ENCODE measurements around the gene B4GALNT3. TPM values are rescaled to one million over a fixed set of nuclear protein-coding genes. Genes with fewer than 3 reads are reported as not detected.

B4GALNT3 gene
- total RNA-seq, 4 donors from 2014 or later: under 0.01 to 0.80 (median 0.36) TPM

DNA sequence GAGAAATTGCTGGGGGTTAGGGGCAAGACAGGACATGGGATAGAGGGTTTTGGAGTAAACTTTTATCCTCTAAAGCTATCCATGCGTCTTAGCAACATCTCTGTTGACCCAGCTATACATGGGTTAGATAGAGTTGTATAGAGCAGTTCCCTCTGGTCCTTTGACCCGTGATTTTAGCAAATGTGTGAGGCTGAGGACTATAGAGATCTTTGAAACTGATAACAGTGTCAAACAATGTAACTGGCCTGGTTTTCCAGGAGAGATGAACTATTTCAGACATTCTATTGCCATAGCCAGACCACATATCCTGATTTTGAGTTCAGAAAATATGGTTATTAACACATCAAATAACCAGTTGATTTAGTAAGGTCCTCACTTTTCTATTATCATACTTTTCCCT, 60.4 kb downstream of the B4GALNT3 start:
- Histone ChIP-seq H3K4me3 (no peak overlapping the region), H3K9me3 (no peaks in the 10 kb centered on the region), H3K27ac (replicated peaks in 1 of 4) (no peak overlapping the region), H3K27me3 (peaks cover 0 to 36% (median 0%) of the 10 kb centered on the region in 4 donors), H3K36me3 (no peaks in the 10 kb centered on the region), H3K4me1 (peaks cover 0 to 6% (median 0%) of the 10 kb centered on the region in 4 donors)
- no peak for DNase-seq (ENCODE audit: extremely low spot score)
- no peak for TF ChIP-seq POLR2AphosphoS5 (IDR thresholded peaks at IDR 0.05)
- no peak for TF ChIP-seq POLR2A (IDR thresholded peaks at IDR 0.05; ENCODE audit: low read depth)
- TF ChIP-seq, protein P1, sequence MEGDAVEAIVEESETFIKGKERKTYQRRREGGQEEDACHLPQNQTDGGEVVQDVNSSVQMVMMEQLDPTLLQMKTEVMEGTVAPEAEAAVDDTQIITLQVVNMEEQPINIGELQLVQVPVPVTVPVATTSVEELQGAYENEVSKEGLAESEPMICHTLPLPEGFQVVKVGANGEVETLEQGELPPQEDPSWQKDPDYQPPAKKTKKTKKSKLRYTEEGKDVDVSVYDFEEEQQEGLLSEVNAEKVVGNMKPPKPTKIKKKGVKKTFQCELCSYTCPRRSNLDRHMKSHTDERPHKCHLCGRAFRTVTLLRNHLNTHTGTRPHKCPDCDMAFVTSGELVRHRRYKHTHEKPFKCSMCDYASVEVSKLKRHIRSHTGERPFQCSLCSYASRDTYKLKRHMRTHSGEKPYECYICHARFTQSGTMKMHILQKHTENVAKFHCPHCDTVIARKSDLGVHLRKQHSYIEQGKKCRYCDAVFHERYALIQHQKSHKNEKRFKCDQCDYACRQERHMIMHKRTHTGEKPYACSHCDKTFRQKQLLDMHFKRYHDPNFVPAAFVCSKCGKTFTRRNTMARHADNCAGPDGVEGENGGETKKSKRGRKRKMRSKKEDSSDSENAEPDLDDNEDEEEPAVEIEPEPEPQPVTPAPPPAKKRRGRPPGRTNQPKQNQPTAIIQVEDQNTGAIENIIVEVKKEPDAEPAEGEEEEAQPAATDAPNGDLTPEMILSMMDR (IDR thresholded peaks at IDR 0.05): no peak
- no peak for TF ChIP-seq EP300 (IDR thresholded peaks at IDR 0.05)
- intact Hi-C loops (cut with DNase I): no loop called here
- WGBS: 79% methylated on average over 2 of the region's 2 CpGs

DNA sequence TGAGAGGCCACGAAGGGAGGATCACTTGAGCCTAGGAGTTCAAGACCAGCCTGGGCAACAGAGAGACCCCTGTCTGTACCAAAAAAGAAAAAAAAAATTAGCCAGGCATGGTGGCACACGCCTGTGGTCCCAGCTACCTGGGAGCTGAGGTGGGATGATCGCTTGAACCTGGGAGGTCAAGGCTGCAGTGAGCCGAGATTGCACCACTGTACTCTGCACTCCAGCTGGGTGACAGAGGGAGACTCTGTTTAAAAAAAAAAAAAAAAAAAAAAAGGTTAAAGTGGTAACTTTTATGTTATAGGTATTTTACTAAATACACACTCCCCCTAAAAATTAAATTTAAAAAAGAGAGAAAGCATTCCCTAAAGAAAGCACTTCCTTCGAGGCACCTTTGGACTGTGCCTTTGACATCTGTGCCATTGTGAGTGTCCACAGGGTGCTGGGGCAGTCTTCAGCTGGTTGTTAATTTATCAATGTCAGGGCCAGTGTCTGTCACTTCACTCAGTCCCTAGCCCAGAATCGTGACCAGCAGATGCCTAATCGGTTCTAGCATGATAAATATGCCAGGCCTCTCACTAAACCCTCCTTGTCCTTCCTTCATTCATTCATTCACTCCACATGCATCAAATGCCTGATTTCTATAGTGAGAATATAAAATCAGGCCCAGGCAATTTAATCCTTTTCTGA, 63.1 kb downstream of the B4GALNT3 start:
- 75% methylated on average over 7 of the region's 7 CpGs for WGBS
- DNase-seq (ENCODE audit: extremely low spot score): no peak
- Histone ChIP-seq H3K4me1 (peaks cover 0 to 6% (median 0%) of the 10 kb centered on the region in 4 donors), H3K9me3 (no peaks in the 10 kb centered on the region), H3K27me3 (peaks cover 0 to 25% (median 0%) of the 10 kb centered on the region in 4 donors), H3K4me3 (no peak overlapping the region), H3K36me3 (no peaks in the 10 kb centered on the region), H3K27ac (replicated peaks in 1 of 4) (no peak overlapping the region)
- intact Hi-C loops (cut with DNase I): no loop called here
- TF ChIP-seq, protein P1 (IDR thresholded peaks at IDR 0.05): no peak
- TF ChIP-seq POLR2A (IDR thresholded peaks at IDR 0.05; ENCODE audit: low read depth) (no peak), EP300 (IDR thresholded peaks at IDR 0.05) (no peak), POLR2AphosphoS5 (IDR thresholded peaks at IDR 0.05) (no peak)

DNA sequence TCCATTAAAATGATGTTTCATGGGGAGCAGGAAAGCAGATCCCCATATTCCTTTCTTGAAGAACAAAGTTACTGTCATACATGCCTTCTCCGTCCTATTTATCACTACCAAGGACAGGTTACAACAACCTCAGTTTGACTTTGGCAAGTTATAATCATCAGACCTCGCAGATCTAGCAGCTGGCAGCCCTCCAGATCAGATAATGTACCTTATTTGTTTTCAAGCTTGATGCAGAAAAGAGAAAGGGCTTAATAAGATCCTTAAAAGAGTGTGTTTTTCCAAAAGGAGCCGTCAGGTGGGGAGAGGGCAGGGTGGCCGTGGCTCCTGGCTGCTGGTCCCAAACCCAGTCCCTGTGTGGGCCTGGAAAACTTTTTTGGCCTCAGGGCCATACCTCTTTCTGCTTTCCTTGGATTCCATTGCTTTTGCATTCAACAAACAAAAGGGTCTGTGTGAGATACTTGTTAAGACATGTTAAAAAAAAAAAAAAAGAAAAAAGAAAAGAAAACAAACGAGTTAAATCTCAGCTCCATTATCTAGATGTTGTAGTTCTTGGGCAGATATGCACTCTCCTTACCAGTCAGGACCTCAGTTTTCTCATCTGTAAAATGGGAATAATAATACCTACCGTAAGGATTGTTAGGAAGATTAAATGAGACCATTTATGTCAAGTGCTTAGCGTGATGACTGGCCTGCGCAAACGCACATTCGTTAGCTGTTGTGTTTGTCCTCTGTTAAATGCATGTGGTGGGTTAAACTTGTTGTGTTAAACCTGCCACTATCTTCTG, 64.6 kb downstream of the B4GALNT3 start:
- intact Hi-C loops (cut with DNase I): no loop called here

DNA sequence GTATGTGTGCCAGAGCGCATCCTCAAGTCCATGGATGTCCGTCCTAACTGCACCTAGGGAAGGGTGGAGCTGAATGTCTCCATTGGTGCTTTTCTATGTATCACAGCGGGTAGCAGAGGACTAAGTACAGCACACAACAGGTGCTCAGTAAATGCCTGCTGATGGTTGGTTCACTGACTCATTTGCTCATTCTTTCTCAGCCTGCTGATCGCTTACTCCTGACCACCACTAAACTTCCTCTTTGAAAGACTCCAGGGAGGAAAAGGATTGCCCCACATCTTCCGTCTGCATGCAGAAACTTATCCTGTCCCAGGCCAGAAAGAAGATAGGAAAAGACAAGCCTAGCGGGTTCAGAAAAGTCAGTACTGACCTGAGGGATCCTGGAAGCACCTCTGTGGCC, 66.3 kb downstream of the B4GALNT3 start:
- Histone ChIP-seq H3K27ac (replicated peaks in 1 of 4) (no peak overlapping the region), H3K9me3 (no peaks in the 10 kb centered on the region), H3K4me3 (no peak overlapping the region), H3K36me3 (no peaks in the 10 kb centered on the region), H3K4me1 (peaks cover 0 to 6% (median 0%) of the 10 kb centered on the region in 4 donors), H3K27me3 (peaks cover 0 to 5% (median 0%) of the 10 kb centered on the region in 4 donors)
- intact Hi-C loops (cut with DNase I): no loop called here
- WGBS: 86% methylated on average over 6 of the region's 6 CpGs
- no peak for DNase-seq (ENCODE audit: extremely low spot score)
- TF ChIP-seq POLR2AphosphoS5 (IDR thresholded peaks at IDR 0.05): no peak
- TF ChIP-seq POLR2A (IDR thresholded peaks at IDR 0.05; ENCODE audit: low read depth): no peak
- TF ChIP-seq, protein P1 (IDR thresholded peaks at IDR 0.05): no peak
- no peak for TF ChIP-seq EP300 (IDR thresholded peaks at IDR 0.05)

More for the DNA sequence above, 64.6 kb downstream of the B4GALNT3 start:
- Histone ChIP-seq H3K27me3 (peaks cover 0 to 21% (median 0%) of the 10 kb centered on the region in 4 donors), H3K36me3 (no peaks in the 10 kb centered on the region), H3K9me3 (no peaks in the 10 kb centered on the region), H3K4me3 (no peak overlapping the region), H3K4me1 (peaks cover 0 to 6% (median 0%) of the 10 kb centered on the region in 4 donors), H3K27ac (replicated peaks in 1 of 4) (no peak overlapping the region)
- no peak for DNase-seq (ENCODE audit: extremely low spot score)
- 83% methylated on average over 10 of the region's 10 CpGs for WGBS
- TF ChIP-seq, protein P1 (IDR thresholded peaks at IDR 0.05): no peak
- TF ChIP-seq POLR2AphosphoS5 (IDR thresholded peaks at IDR 0.05) (no peak), POLR2A (IDR thresholded peaks at IDR 0.05; ENCODE audit: low read depth) (no peak), EP300 (IDR thresholded peaks at IDR 0.05) (no peak)
